HK-2 (cell line): Measurements from ENCODE around the gene KCNJ2.

Source experiments
- DNase-seq: peaks from one replicate; pipeline ENCODE4 v3.0.0-alpha.2; 2018; ENCODE audit not compliant: unreplicated experiment

Gene KCNJ2

DNA sequence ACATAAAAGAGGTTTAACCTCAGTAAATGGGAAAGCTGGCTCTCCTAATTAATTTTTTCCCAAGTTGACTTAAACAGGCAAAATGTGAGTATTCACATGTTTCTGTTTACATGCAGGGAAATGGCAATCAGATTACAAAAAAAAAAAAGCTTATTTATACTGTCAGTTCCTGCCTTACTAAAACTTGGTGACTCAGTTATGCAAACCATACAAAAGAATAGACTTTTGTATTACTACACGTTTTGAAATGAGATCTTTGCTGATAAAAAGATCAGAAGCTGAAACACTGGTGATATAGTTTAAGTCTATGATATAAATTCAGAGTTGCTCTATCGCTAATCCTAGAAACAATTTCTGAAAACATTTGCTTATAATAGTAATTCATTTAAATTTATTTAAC lies 9.4 kb upstream of the KCNJ2 start:
- no peak for DNase-seq

DNA sequence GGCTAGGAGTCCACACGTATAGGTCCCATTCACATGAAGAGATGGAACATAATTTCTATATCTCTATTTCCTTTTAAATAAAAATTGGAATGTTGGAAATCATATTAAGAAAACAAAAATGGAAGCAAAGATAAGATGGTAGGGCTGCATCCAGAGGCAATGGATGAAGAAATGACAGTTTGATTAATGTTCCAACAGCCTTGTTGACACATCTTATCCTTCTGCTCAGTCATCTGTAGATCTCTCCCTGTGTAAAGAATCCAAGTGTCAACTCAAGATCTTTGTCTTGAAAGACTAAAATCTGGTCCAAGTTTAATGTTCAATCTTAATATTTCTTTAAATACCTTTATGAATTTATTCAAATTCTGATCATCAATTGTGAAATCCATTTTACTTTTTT lies 7.8 kb upstream of the KCNJ2 start:
- no peak for DNase-seq

DNA sequence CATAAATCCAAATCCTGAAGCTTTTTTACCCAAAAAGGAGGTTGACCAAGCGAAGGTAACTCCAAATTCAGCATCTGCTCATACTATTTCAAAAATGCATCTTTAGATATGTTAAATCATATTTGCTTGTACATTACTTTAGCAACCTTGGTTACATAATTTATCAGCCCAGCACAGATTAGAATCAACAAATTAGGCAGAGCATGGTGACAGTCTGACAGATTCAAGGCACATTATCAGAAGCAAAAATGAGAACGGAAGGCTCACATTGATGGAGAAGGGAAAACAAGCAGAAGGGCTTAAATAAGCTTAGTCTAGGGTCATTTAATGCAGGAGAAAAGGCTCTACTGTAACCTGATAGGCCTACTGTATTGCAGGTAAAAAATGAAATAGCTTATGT lies 3.9 kb upstream of the KCNJ2 start:
- DNase-seq, result no peak

DNA sequence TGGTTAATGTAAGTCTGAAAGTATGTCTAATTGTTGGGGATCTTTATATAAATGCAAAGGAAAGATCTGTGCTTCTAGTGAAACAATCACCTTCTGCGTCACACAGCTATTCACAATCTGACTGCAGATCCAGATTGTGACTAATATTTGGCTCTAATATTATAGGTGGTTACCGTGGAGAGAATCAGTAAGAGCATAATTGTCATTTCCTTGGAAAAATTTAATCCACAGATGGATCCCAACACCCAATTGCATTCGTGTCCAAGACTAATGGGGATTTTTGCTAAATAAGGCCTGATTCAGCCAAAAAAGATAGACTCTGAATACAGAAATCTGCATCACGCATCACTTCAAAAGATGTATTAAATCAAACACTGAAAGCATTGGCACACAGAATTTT lies 2.7 kb upstream of the KCNJ2 start:
- no peak for DNase-seq

DNA sequence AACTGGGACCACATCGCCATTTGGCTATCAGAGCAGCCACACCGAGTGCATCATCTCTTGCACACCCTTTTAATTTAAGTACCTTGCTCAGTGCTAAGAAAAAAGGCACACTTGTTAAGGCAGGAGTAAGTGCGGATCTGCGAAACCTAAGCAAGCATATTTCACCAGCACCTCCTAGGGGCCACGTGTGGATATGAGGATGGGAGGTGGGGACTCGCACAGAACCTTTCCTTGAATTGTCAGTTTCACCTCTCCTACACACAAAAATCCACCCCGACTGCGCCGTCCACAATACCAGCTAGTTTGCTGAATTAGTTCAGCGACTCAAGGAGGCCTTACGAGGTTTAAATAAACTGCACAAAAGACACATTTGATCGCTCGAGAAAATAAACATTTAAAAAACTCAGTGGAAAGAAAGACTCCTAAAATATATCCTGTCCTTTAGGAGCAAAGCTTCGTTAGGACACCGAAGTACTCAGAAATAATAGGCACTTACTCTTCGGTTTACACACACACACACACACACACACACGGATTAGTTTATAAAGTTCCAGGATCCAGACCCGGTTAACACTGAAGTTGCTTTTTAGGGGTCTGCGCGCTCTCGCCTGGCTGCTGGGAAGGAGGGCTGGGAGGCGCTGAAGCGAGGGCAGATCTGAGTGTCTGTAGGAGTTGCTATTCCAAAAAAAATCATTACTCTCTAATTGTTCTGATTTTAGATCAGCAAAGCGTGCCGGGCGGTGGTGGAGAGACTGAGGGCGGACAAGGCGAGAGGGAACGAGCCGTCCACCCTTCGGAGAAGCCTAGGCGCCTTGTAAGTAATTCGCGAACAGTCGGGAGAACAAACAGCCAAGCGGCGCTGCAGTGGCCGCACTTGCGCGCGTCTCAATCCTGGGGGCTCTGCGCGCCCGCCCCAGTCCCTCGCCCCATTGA lies 1.0 kb upstream of the KCNJ2 start:
- DNase-seq, result peak; percentile 61

DNA sequence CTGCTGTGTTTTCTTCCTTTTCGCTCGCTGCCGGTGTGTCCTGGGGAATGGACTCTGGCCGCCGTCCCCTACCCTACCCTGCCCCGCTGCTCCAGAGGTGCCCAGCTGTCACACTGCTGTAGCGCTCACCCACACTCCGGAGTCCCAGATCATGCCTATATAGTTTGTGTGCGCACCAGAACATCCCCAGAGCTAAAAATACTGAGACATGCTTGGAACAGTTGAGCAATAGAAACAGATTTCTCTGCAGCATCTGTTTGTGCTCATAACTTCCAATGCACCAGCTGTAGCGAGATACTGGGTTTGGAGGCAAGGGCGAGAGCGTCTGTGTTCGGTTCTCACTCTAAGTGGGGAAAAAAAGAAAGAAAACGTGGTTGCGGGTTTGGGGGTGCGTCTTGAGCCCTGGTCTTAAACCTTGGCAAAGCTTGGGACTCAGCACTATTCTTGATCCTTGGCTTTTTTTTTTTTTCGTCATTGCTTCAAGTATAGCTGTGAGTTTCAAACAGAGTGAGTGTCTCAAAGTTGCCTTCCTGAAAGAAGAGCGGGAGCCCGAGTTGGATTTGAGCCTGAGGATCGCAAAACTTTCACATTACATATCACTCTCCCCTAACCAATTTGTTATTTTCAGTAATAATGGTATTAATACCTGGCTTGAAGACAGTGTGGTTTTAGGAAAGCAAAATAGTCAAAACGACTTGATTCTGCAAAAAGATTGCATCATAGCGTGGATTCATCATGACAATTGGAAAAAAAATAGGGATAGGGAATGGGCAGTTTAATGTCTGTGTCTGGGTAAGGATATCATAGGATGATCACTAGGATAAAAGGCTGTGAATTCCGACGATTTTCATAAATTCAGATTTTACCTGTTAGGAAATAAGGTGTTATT lies 621 bp downstream of the KCNJ2 start:
- DNase-seq, result no peak

DNA sequence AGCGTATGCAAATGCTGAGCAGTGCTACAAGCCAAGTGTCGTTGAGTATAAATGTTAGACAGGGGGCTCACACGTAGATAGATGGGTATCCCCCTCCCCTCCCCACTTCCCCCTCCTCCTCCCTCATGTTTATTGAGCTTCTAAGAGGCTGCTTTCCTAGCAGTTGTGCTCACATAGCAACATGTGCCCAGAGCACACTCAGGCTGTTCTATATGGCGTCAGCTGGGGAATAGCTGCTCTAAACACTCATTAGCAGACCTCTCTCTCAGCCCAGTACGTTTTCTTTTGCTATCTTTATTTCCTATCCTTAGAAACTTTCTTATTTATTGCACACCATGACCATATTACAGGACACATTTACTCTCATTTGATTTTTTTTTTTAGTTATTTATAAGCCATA lies 1.8 kb downstream of the KCNJ2 start:
- no peak for DNase-seq

DNA sequence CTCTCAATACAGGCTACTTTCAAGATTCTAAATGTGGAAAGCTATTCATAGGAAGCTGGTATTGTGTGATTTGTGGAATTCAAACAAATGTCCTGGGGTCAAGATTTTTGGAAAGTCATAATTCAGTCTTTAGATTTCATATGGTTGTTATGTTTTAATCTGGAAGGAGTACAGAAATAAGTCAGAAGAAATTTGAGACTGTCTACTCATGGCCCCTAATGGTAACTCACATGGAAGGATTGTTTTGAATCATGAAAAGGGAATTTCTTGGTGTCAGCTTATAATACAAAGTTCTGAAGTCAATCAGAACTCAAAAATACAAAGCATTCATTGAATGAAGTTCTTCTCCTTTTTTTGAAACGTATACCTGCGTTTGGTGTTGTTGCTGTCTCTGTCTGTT lies 3.1 kb downstream of the KCNJ2 start:
- no peak for DNase-seq

DNA sequence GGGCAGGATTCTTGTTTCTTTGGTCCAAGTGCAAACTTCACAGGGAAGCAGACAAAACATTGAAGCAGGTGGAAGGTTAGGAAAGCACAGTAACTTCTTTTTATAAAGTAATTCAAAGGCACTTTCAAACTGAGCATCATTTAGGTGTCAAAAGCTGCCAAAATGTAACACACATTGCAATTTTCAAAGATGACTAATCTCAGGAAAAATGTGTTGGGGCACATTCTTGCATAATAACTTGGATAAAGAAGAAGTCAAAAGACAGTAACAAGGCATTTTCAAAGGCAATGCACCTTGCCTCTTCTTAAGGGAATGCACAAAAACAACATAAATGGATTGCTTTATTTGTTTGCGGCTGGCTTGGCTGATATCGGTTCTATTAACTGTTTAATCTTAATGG lies 3.6 kb downstream of the KCNJ2 start:
- DNase-seq, result no peak

DNA sequence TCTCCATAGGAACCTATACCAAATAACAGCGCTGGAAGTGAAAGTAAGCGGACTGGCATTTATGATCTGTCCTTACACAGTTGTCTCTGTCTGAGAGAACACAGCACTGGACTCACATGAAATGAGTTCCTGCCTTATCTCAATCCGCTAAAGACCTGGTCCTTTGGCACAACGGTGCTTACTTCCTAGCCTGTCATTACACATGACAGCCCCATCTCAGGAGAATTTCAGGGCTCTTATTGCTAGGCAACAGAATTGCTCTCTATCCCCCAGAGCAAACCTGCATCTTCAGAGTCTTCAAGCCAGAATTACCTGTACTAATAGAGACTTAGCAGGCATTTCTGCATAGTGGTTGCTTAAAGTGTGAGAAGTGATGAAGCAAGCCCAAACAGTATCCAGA lies 4.3 kb downstream of the KCNJ2 start:
- no peak for DNase-seq

DNA sequence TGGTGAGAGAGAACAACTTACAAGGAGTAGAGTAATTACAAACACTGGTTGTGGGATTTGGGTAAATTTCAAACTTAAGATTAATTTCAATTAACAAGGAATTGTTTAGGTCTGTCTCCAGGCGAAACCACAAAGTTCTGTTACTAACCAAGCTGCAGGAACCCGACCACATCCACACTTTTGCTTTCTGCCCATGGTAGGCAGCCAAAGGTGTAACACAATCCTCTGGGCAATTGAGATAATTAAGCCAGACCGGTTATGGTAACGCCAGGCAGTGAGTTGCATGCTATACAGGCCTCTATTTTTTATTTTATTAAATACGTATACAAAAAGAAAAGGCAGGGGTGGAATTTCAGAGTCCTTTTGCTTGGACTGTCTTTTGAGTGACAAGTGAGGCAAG lies 12.0 kb downstream of the KCNJ2 start:
- no peak for DNase-seq

DNA sequence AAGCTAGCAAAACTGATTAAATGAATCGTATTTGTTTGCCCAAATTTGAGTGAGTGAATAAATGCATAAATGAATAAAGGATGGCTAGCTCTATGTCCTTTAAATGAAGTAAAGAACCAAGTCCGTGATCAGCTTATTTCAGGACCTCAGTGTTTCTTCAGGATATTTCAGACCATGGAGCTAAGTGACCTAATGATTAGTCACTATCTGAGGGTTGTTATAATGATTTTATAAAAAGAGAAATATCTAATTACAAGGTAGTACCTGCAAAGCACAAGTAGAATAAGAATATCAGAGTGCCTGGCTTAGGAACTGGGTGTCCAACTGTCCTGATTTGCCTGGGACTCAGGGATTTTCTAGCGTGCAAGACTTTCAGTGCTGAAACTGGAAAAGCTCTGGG lies 12.5 kb downstream of the KCNJ2 start:
- no peak for DNase-seq

DNA sequence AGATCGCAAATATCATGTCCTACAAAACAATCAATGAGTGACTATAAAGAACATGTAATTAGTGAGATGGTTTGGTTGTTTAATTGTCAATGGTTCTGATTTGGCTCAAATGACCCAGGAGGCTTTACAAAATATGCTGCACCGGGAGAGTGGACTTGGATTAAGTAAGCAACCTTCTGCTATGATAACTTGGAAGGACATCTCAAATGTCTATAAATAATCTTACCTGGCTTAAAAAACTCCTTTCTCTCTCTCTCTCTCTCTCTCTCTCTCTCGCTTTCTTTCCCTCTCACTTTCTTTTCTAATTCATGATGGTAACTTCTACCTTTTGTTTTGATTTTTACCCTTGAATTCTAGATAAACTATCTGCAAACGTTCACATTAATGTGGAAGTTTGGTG lies 14.2 kb downstream of the KCNJ2 start:
- no peak for DNase-seq

DNA sequence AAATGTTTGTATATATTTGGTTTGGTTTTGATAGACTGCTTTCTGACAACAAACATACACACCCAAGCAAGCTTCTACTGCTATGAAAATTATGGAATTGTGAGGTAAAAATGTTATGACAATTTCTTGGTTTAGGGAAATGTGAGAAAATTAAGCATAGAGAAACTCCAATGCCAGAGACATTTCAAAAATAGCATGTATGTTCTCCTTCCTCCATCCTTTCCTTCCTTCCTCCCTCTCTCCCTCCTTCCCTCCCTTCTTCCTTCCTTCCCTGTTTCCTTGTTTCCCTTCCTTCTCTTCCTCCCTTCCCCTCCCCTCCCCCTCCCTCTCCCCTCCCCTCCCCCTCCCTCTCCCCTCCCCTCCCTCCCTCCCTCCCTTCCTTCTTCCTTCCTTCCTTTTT lies 14.9 kb downstream of the KCNJ2 start:
- no peak for DNase-seq

DNA sequence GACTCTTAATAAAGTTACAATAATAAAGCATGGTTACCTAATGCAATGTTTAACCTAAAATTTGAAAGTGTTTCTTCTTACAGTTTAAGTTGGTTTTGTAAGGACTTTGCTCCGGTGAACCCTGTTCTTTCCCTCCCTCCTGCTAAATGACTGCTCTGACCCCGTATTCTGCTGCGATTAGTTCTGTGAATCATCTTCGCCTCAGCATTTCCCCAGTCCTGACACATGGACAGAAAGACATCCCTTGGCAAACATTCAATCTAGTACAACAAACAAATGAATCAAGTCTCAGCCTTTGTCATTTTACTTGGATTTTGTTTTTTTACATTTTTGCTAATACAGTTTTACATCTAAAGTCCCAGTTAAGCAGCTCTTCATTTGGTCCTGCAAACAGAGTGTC lies 15.4 kb downstream of the KCNJ2 start:
- DNase-seq, result peak; percentile 1

DNA sequence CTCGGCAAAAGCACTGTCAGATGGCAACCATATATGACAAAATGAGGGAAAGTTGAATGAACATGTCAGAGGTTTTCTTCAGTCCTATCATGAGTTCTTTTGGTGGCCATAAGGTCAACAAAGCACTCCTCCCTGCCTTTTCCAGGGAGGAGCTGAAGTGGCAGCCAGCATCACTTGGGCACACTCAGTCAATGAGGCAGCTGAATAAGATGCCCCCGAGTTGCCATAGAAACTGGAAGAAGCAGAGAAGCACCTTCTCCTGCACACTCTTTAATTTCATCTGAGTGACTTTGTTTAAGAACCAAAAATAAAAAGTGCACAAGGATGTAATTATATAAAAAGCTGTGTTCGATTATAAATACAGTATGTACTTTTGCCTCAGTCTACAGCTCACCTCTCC lies 16.0 kb downstream of the KCNJ2 start:
- no peak for DNase-seq

DNA sequence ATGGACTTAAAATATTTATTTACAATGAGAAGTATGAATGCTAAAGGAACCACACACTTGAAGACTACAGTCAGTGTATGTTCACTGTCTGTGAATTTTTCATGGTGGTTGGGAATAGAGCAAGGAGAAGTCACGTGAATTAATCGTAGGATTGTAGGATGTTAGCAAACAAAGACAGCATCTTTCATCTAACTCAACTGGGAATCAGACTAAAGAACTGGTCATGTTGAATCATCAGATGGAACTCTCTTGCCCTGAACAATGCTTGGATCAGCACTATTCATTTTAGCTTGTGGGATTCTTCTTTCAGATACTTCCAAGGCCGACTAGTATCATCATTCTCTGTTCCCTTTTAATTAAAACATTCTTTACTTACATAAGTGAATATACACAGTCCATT lies 18.1 kb downstream of the KCNJ2 start:
- DNase-seq, result no peak

DNA sequence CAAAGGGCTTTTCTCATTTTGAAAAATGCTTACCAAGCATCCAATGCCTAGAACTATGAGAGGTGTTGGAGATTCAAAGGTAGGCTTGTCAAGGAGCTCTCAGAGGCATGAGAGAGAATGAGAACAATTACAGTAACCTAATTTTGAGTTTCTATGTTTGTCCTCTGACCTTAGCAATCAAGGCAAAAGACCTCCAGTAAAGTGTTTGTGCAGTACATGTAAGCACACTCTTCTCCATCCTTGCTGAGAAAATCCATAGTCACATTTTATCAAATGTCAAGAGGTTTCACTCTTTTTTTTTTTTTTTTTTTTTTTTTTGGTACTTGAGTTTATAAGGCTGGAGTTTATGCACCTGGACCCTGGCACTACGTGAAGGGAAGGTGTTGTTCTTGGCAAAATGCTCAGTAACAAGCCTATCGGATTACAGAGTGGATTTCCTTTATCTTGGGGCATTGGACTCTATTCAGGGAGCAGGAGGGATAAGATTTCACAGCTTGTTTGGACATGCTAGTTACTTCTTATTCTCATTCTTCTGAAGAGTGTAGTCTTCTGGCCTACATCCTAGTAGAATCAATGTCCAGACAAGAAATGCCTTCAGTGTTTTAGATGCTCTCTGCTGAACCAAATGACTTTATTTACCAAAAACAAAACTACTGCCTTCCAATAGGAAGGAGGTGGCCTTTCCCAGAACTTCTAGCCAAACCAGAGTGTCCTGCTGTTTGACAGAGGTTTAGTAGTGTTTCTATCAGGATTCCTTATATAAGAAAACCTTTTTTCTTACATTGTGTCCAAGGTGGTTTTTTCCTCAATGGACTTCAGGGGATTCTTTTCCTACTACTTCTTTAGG lies 21.9 kb downstream of the KCNJ2 start:
- DNase-seq, result no peak

DNA sequence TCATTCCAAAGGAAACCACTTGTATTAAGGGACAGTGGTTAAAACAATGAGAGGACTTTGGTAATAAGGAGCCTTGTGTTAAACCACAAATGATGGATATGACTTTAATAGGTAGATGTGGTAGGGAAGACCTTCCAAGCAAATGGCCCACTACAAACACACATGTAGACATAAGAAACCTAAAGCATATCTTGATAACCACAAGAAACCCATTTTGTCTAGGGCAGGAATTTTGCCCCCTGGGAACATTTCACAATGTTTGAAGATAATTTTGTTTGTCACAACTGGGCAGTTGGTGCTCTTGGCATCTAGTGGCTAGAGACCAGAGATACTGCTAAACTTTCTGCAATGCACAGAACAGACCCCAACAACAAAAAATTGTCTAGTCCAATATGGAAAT lies 25.8 kb downstream of the KCNJ2 start:
- no peak for DNase-seq

DNA sequence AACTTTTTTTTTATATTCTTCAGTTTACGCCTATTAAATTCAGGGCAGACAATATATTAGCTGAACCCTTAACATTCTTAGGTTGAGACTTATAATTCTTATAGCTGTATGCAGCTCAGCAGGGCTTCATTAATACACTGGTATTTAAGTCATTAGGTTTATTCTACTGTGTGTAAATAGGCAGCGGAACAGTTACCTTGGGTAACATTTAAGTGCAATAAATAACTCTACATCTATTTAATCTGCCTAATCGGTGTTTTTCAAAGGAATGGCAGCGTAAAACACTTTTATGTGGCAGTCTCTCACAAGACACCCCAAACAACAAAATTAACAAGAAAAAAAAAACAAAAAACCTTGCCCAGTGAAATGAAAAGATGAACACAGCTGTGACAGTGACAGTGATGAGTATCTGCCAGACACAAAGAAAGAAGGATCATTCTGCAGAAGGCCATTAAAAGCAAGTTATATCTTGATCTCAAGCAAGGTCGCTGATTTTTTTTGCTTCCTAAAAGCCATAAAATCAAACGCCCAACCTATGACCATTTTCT lies 32.6 kb downstream of the KCNJ2 start:
- no peak for DNase-seq

DNA sequence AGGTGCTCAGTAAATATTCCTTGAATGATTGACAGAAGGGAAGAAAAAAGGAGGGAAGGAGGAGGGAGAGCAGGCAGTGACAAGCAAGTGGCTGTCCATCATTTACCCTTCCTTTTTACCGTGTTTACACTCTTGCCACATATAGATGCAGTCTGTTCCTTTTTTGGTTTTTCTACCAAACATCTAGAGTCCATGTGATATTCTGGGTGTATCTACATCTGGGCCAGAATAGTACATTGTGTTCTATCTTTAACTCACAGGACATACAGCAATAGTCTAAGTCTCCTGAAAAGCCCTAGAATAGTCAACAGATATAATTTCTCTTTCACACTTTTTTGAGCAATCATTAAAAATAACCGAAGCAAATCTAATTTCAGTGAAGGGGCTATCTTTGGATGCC lies 33.5 kb downstream of the KCNJ2 start:
- DNase-seq, result no peak

DNA sequence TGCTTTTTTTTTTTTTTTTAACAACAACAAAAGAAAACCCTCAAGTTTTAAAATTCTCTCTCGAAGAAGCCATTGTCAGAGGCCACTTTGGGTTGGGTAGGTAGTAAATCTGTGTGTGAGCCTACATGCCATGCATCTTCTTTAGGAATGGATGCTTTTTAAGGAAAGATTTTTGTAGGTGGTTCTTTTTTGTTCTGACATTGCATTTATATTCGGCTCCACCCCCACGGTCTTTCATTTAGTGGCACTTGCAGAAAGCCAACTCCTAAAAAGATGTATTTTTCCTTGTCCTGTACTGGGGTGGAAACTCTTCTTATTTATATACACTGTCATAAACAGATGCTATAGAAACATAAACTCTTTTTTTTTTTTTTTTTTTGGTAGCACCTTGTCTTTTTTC lies 35.1 kb downstream of the KCNJ2 start:
- DNase-seq, result no peak
